ENCODE results near the gene MORC3.
"Not testable (repeated sequence)": the region's sequence is repeated elsewhere in the genome, so short reads cannot be mapped to it uniquely, and the experiment has no call there.

Gene MORC3, protein sequence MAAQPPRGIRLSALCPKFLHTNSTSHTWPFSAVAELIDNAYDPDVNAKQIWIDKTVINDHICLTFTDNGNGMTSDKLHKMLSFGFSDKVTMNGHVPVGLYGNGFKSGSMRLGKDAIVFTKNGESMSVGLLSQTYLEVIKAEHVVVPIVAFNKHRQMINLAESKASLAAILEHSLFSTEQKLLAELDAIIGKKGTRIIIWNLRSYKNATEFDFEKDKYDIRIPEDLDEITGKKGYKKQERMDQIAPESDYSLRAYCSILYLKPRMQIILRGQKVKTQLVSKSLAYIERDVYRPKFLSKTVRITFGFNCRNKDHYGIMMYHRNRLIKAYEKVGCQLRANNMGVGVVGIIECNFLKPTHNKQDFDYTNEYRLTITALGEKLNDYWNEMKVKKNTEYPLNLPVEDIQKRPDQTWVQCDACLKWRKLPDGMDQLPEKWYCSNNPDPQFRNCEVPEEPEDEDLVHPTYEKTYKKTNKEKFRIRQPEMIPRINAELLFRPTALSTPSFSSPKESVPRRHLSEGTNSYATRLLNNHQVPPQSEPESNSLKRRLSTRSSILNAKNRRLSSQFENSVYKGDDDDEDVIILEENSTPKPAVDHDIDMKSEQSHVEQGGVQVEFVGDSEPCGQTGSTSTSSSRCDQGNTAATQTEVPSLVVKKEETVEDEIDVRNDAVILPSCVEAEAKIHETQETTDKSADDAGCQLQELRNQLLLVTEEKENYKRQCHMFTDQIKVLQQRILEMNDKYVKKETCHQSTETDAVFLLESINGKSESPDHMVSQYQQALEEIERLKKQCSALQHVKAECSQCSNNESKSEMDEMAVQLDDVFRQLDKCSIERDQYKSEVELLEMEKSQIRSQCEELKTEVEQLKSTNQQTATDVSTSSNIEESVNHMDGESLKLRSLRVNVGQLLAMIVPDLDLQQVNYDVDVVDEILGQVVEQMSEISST

DNA sequence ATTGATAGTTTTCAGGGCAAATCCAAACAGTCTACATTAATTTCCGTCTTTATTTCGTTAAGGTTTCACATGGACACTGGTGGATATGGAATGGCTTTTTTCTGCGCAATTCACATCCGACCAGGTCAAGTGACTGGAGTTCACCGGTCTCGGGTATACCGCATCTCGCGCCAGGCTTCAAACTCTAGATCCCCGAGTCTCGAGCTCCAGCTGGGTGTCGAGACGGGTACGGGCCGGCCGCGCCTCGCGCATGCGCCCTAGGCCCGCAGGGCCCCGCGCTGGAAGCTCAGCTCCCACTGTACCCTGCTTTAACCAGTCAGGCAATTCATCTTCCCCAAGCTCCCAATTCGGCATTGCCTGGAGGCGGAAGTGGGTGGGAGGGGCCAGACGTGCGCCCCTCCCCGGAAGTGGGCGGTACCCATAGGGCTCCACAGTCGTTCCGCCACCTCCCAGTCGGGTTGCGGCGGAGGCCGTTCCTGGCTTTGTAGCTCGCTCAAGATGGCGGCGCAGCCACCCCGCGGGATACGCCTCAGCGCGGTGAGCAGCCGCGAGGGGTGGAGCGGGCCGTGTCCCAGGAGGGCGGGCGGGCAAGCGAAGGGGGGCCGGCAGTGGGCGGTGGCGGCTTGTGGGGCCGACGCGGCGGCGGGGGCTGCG lies at the start of gene MORC3:
TSS of gene MORC3 (plus strand) at position 431 of the 654 bp plus-strand sequence. CDS start at position 499, 68 bp downstream.
- peak; percentile 99 for DNase-seq

DNA sequence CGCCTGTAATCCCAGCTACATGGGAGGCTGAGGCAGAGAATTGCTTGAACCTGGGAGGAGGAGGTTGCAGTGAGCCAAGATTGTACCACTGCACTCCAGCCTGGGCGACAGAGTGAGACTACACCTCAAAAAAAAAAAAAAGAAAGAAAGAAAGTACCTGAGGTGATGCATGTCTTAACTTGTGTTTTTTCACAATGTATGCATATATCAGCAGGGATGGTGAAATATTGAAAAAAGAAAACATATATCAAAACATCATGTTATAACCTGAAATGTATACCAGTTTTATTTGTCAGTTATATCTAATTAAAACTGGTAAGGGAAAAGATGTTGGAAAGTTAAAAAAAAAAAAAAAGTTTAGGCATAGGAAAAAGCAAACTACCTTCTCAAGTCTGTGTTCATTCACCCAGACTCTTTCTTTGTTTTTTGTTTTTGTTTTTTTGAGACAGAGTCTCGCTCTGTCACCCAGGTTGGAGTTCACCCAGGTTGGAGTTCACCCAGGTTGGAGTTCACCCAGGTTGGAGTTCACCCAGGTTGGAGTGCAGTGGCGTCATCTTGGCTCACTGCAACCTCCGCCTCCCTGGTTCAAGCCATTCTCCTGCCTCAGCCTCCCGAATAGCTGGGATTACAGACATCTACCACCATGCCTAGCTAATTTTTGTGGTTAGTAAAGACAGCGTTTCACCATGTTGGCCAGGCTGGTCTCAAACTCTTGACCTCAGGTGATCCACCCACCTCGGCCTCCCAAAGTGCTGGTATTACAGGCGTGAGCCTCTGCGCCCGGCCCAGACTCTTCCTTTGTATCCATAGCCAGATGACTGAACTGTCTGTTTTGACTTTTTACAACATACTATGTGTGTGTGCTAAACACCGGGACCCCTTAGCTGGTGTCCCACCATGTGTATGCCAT lies 49.0 kb upstream of the MORC3 start:
- DNase-seq = not testable (repeated sequence)

DNA sequence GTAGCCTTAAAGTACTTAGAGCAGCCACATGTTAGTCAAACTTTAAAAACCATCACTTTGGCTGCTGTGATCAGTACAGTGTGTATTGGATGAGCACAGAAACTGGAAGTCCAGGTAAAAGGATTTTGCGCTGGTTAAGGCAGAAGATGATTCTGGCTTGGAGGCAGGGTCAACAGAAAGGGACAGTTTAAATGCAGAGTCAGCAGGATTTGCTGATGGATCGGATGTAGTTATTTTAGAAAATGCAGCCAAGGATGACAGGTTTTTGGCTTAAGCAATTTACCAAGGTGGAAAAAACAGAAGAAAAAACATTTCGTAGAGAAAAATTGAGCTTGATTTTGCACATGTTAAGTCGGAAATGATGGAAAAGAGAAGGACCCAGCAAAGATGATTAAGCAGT lies 45.9 kb upstream of the MORC3 start:
- no peak for DNase-seq

DNA sequence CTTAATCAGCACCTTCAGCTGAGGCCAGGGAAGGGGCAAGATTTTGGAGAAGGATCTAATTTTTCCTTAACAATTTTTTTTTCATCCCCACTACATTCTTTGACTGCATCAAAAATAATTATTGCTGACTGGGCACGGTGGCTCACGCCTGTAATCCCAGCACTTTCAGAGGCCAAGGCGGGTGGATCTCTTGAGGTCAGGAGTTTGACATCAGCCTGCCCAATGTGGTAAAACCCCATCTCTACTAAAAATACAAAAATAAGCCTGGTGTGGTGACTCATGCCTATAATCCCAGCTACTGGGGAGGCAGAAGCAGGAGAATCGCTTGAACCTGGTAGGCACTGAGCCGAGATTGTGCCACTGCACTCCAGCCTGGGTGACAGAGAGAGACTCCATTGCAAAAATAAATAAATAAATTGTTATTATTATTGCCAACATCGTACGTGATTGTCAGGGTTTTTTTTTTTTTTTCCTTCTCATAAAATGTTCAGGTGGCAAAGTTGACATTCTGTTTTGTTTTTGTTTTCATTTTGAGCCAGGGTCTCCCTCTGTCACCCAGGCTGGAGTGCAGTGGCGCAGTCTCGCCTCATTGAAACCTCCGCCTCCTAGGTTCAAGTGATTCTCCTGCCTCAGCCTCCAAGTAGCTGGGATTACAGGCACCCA lies 37.3 kb upstream of the MORC3 start:
- no peak for DNase-seq

DNA sequence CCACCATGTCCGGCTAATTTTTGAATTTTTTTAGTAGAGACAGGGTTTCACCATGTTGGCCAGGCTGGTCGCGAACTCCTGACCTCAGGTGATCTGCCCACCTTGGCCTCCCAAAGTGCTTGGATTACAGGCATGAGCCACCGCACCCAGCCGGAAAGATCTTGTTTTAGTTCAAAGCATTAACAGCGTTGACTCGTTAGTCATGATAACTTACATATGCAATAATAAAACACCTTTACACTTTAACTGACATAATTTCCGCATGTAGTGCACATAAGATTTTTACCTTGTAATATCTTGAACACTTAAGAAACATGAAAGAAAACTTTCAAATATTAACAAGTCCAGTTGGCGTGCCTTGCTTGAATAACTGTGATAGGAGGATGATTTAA lies 36.8 kb upstream of the MORC3 start:
- DNase-seq = not testable (repeated sequence)

DNA sequence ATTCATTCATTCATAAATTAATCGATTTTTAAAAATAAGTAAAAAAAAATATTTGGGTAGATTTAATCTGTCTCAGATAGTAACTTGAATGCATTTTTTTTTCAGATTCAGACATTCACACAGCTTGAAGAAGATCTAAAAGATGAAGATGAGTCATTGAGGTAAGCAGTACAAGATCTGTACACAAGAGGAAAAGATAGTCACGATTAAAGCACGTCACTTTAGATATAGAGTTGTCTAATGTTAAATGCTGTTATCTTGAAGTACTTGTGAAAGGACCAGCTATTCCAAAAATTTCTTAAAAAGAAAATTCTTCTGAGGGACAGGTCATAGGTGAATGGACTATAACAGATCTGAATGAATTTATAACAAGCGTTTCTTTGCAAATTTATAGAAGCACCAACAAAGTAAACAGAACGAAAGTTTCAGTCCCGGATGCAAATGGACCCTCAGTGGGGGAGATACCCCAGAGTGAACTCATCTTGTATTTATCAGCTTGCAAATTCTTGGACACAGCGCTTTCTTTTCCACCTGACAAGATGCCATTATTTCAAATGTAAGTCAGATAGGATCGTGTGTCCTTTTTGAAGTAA lies 31.2 kb upstream of the MORC3 start:
- DNase-seq = no peak

DNA sequence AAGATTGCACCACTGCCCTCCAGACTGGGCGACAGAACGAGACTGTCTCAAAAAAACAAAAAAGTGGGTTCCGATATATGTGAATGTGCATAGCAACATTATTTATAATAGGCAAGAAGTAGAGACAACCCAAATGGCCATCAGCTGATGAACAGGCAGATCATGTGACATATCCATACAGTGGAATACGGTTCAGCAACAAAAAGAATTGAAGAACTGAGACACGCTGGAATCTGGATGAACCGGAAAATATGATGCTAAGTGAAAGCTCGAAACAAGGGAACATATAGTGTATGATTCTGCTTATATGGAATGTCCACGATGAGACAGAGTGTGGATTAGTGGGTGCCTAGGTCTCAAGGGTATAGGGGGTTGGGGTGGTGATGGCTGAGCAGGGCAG lies 28.5 kb upstream of the MORC3 start:
- DNase-seq = no peak

DNA sequence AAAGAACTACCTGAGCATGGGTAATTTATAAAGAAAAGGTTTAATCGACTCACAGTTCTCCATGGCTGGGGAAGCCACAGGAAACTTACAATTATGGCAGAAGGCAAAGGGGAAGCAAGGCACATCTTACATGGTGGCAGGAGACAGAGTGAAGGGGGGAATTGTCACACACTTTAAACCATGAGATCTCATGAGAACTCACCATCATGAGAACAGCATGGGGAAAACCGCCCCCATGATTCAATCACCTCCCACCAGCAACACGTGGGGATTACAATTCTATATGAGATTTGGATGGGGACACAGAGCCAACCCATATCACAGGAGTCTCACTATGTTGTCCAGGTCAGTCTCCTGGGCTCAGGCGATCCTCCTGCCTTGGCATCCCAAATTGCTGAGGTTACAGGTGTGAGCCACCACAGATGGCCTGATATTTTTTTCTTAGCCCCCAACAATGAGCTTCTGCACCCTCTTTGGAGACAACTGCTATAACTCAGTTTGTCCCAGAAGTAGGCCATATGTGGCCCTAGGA lies 22.5 kb upstream of the MORC3 start:
- no peak for DNase-seq

DNA sequence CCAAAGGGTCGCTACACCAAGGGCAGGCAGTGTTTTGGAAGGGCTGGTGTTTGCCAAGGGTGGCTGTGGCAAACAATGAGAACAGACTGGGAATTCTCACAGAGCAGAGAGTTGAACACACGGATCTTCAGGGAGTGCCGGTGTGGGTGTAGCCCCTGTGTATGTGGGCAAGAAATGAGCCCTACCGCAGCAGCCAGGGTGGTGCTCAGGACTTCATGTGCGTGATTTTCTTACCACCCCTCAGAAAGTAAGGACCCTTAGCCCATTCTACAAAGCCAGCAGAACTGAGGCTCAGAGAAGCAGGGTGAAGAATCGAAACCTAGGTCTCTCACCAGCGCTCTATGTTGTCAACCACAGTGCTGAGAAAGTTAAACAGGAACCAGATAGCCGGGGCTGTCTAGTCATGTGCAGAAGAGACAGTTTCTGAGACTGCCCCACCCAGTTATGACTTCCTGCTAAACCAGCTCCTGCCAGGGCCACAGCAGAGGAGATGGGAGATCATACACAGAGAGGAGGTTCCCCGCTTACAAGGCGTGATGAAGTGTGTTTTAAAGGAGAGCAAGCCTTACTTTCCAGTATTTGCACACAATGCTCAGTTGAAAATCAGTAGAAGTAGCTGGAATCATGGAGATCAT lies 21.9 kb upstream of the MORC3 start:
- no peak for DNase-seq

DNA sequence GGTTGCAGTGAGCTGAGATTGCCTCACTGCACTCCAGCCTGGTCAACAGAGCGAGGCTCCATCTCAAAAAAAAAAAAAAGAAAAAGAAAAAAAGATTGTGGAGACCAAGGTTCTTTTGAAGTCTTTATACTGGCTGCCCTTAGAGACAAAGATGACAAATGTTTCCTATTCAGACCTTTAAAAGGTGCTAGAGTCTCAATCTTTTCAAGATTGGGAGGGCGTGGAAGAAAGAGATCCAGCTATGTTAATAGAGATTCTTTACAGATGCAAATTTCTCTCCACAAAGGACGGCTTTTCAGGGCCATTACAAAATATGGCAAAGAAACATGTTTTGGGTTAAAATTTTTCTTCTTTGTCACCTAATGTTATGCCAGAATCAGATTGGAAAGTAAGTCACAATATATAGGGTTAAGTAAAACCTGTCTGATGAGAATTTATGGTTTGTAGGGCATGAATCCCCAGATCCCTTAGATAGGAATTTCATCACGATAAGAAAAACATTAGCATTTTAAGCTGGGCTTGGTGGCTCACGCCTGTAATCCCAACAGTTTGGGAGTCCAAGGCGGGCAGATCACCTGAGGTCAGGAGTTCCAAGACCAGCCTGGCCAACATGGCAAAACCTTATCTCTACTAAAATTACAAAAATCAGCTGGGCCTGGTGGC lies 13.0 kb upstream of the MORC3 start:
- no peak for DNase-seq

DNA sequence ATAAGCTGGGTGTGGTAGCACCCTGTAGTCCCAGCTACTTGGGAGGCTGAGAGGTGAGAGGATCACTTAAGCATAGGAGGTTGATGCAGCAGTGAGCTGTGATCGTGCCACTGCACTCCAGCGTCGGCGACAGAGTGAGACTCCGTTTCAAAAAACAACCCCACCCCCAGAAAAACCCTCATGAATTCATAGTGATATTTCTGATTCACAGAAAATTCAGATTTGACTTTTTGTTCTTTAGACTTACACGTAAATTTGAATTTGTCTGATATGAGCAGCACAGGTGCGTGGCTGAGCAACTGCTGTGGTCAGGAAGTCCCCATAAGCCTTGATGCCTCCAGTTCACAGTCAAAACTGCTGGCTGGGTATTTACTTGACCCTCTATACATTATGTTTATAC lies 10.0 kb upstream of the MORC3 start:
- DNase-seq = no peak

DNA sequence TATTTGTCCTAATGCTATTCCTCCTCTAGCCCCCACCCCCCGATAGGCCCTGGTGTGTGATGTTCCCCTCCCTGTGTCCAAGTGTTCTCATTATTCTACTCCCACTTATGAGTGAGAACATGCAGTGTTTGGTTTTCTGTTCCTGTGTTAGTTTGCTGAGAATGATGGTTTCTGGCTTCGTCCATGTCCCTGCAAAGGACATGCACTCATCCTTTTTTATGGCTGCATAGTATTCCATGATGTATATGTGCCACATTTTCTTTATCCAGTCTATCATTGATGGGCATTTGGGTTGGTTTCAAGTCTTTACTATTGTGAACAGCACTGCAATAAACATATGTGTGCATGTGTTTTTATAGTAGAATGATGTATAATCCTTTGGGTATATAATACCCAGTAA lies 6.6 kb upstream of the MORC3 start:
- DNase-seq = not testable (repeated sequence)

DNA sequence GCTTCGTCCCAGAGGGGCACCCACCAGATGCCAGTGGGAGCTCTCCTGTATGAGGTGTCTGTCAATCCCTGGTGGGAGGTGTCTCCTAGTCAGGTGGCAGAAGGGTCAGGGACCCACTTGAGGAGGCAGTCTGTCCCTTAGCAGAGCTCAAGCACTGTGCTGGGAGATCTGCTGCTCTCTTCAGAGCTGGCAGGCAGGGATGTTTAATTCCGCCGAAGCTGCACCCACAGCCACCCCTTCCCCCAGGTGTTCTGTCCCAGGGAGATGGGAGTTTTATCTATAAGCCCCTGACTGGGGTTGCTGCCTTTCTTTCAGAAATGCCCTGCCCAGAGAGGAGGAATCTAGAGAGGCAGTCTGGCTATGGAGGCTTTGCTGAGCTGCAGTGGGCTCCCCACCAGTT lies 4.0 kb upstream of the MORC3 start:
- DNase-seq = not testable (repeated sequence)

DNA sequence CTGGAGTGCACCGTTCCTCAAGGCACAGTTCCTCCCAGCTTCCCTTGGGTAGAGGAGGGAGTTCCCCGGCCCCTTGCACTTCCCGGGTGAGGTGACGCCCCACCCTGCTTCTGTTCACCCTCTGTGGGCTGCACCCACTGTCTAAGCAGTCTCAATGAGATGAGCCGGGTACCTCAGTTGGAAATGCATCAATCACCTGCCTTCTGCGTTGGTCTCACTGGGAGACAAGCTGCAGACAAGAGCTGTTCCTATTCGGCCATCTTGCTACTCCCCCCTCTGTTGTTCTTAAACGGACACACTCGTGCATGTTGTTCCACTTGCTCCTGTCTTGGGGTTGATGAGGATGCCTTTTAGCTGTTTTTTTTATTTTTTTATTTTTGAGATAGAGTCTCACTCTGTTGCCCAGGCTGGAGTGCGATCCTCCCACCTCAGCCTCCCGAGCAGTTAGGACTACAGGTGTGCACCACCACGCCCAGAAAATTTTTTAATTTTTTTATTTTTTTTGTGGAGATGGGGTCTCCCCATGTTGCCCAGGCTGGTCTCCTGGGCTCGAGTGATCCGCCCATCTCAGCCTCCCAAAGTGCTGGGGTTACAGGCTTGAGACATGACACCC lies 3.0 kb upstream of the MORC3 start:
- DNase-seq = no peak

DNA sequence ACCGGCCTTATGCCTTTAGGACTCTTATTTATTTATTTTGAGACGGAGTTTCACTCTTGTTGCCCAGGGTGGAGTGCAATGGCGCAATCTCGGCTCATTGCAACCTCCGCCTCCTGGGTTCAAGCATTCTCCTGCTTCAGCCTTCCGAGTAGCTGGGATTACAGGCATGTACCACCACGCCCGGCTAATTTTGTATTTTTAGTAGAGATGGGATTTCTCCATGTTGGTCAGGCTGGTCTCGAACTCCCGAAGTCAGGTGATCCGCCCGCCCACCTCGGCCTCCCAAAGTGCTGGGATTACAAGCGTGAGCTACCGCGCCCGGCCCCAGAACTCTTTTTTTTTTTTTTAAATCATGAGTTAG lies 611 bp upstream of the MORC3 start:
- not testable (repeated sequence) for DNase-seq

DNA sequence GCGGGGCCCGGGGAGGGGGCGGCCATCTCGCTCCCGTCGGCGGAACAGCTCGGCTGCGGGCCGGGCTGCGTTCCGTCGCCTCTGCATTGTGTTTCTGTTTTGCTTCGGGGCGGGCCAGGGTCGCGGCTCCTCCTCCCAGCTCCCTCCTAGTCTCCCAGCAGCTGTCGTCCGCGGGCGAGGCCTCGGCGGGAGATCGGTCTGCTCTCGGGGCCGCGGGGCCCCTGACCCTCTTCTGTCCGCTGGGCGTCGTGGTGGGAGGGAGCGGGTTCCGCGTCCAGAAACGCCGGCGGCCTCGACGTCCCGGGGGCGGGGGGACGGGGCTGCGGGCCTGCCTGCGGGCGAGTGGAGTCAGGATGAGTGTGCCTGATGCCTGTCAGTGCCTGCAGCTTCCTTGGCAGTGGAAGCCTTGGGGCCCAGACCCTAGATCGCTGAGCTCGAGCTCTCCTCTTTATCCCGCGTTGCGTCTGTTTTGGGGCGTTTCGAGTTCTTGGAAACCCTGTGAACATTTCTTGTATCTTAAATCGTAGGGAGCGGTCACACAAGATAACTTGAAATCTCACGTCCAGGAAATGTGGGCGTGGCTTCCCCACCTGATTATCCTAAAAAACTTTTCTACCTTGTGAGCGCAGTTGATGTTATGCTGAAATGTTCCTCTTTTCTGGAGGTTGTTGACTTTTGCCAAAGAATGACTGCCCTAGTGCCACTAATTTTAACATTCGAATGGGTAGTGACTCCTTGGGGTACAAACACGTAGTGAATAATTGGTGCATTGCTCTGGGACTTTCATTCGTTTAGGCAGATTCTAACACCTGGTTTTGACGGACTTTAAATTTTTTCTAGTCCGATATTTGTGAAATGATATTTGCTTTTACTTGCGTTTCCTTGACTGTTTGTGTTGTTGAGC lies 676 bp downstream of the MORC3 start:
- DNase-seq = peak; percentile 74

DNA sequence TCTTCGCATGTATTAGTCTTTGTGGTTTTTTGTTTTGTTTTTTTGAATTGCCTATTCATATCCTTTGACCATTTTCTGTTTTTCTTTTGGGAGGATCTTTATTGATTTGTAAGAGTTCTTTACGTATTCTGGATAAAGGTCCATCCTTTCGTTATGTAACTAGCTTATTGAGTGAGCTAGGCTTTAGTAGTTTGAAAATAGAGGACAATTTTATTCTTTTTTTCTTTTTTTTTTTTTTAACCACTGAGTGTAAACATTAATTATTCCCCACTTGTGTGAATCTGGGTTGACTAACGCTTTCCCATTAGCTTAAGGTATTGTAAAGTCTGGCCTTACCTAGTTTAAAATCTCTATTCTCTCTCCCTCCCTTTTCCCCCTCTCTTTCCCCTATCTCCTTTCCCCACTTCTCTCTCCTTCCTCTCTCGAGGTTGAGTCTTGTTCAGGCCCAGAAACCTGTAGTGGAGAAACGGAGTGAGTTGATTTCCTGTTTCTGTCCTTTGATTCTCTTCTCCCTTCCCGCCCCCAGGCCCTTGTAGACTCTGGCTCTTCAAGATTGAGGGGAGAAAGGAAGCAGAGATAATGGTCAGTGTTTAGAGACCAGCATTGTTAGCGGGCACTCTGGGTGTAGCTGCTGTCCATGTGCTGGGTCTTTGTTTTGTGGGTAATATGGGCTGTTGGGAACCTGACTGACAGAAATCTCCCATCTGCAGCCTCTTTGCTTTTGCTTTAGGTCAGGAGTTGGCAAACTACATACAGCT lies 1.5 kb downstream of the MORC3 start:
- DNase-seq = peak; percentile 20

DNA sequence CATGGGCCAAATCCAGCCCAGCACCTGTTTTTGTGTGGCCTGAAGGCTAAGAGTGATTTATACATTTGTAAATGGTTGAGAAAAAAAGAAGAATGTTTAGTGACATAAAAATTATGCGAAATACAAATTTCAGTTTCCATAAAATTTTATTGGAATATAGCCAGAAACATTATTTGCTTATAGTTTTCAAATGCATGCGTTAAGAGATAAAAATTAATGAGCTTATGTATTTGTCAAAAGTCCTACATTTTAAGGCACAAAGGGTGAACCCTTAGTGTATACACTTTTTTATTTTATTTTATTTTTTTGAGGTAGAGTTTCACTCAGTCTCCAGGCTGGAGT lies 2.1 kb downstream of the MORC3 start:
- no peak for DNase-seq
